Type B pancreatic cell (in vitro differentiated cells): ENCODE data around the gene BEGAIN. TPM values are rescaled to one million over a fixed set of nuclear protein-coding genes. Genes with fewer than 3 reads are reported as not detected.

Experiments used
- DNase-seq: peaks from one replicate; pipeline ENCODE4 v3.0.0; 2021; ENCODE audit warnings: mixed read lengths; ENCODE audit not compliant: unreplicated experiment; ENCODE audit errors: extremely low spot score
- H3K27ac Mint-ChIP-seq: 2 replicates; pipeline ENCODE4 v1.8.0; 2021; ENCODE audit warnings: mild to moderate bottlenecking, mixed read lengths
- H3K27me3 Mint-ChIP-seq: 2 replicates; pipeline ENCODE4 v1.8.0; 2021; ENCODE audit warnings: mixed read lengths
- H3K36me3 Mint-ChIP-seq: 2 replicates; pipeline ENCODE4 v1.8.0; 2021; ENCODE audit warnings: mixed read lengths
- H3K4me1 Mint-ChIP-seq: one replicate; pipeline ENCODE4 v1.8.0; 2021; ENCODE audit warnings: mixed read lengths; ENCODE audit not compliant: unreplicated experiment
- H3K4me3 Mint-ChIP-seq: 2 replicates; pipeline ENCODE4 v1.8.0; 2021; ENCODE audit warnings: mild to moderate bottlenecking, mixed read lengths
- H3K9me3 Mint-ChIP-seq: 2 replicates; pipeline ENCODE4 v1.8.0; 2021; ENCODE audit warnings: mixed read lengths
- CTCF ChIP-seq: fragments of 200-600 bp; sonication (generic); conservative IDR thresholded peaks from 2 replicates; pipeline ENCODE4 v1.5.0; 2021; ENCODE audit warnings: antibody characterized with exemption, mild to moderate bottlenecking
- total RNA-seq: library from RNA; stranded (reverse); gene quantifications from 2 replicates; pipeline ENCODE4 v1.2.1, GENCODE V29; 2021; ENCODE audit warnings: low replicate concordance

Gene BEGAIN
- total RNA-seq, 1 donor from 2014 or later, result 1.9 TPM

- H3K36me3 Mint-ChIP-seq, result no peaks in the 10 kb centered on the region
- H3K27me3 Mint-ChIP-seq, result peaks cover 5% of the 10 kb centered on the region
- DNase-seq, result no peak
Observed at GRCh38 chr14:100609331-100609870, 22.2 kb upstream of the BEGAIN start.

GRCh38 chr14:100608586-100609330 lies 21.5 kb upstream of the BEGAIN start:
- TF ChIP-seq CTCF, result no peak
- no peak overlapping the region for H3K4me3 Mint-ChIP-seq
- peaks cover 5% of the 10 kb centered on the region for H3K27me3 Mint-ChIP-seq
- peaks cover 12% of the 10 kb centered on the region for H3K4me1 Mint-ChIP-seq
- H3K36me3 Mint-ChIP-seq, result no peaks in the 10 kb centered on the region
- no peak for DNase-seq
- no peak overlapping the region for H3K27ac Mint-ChIP-seq
- no peaks in the 10 kb centered on the region for H3K9me3 Mint-ChIP-seq

More at GRCh38 chr14:100609331-100609870, 22.2 kb upstream of the BEGAIN start:
- no peak overlapping the region for H3K4me3 Mint-ChIP-seq
- H3K4me1 Mint-ChIP-seq, result peaks cover 12% of the 10 kb centered on the region
- no peaks in the 10 kb centered on the region for H3K9me3 Mint-ChIP-seq
- H3K27ac Mint-ChIP-seq, result no peak overlapping the region
- TF ChIP-seq CTCF, result no peak

- Mint-ChIP-seq H3K4me1 (peaks cover 12% of the 10 kb centered on the region), H3K36me3 (no peaks in the 10 kb centered on the region), H3K27me3 (peaks cover 5% of the 10 kb centered on the region), H3K27ac (no peak overlapping the region), H3K4me3 (no peak overlapping the region), H3K9me3 (no peaks in the 10 kb centered on the region)
- DNase-seq, result no peak
- no peak for TF ChIP-seq CTCF
Observed at GRCh38 chr14:100608064-100608463, 20.8 kb upstream of the BEGAIN start.

GRCh38 chr14:100607611-100607956 lies 20.4 kb upstream of the BEGAIN start:
- Mint-ChIP-seq H3K4me3 (no peak overlapping the region), H3K36me3 (no peaks in the 10 kb centered on the region), H3K9me3 (no peaks in the 10 kb centered on the region), H3K27ac (no peak overlapping the region), H3K4me1 (peaks cover 12% of the 10 kb centered on the region), H3K27me3 (peaks cover 8% of the 10 kb centered on the region)
- TF ChIP-seq CTCF, result no peak
- DNase-seq, result no peak

- Mint-ChIP-seq H3K9me3 (no peaks in the 10 kb centered on the region), H3K36me3 (no peaks in the 10 kb centered on the region), H3K27me3 (peaks cover 13% of the 10 kb centered on the region), H3K4me3 (no peak overlapping the region), H3K27ac (no peak overlapping the region), H3K4me1 (peaks cover 12% of the 10 kb centered on the region)
- DNase-seq, result no peak
- no peak for TF ChIP-seq CTCF
Observed at GRCh38 chr14:100606687-100607610, 19.7 kb upstream of the BEGAIN start.
